Measurements from ENCODE around the gene HTR1D.

Gene HTR1D

GRCh38 chr1:23150742-23151141 lies 66.6 kb downstream of the HTR1D start:
- no peak for DNase-seq (ENCODE audit: low read depth, low spot score)

- DNase-seq (ENCODE audit: low read depth, low spot score) = no peak
Measured at GRCh38 chr1:23150125-23150524, 67.2 kb downstream of the HTR1D start.

DNA sequence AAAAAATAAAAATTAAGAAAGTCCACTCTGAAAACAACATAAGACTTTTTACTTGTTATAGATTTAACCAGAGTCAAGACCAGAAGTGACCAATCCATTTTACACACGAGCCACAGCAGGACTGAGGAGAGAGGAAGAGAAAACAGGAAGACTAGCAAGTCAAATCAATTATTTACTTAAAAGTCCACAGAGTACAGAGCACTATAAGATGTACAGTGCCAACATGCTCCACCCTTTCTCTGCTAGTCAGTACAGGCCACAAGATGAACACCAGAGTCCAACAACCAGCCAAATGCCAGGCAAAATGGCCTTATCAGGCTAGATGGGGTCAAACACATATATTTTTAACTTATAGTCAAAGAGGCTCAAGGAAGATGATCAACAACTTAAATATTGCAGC lies 68.2 kb downstream of the HTR1D start:
- no peak for DNase-seq (ENCODE audit: low read depth, low spot score)

DNA sequence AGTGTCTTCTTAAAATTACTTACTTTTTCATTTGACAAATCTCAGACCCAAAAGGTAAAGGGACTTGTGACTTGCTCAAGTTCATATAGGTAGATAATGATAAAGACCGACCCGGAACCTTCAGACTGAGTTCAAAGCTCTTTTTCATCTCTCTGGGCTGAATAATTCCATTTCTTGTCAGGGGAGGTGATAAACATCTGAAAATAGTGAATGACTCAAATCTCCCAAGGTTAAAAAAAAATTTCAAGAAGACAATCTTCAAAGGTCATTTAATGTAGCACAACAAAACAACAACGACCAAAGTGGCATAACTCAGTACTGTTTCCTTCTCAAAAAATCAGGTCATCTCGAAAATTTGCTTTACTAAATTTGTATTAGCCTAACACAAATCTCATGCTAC lies 69.2 kb downstream of the HTR1D start:
- no peak for DNase-seq (ENCODE audit: low read depth, low spot score)

Measured in brain pericyte (primary cell).